Measurements from ENCODE around the gene VN1R4.
"Not testable (repeated sequence)": the region's sequence is repeated elsewhere in the genome, so short reads cannot be mapped to it uniquely, and the experiment has no call there.

GRCh38 chr19:53301341-53301740 is 33.8 kb upstream of the VN1R4 start:
- not testable (repeated sequence) for TF ChIP-seq CTCF, POLR2A (IDR thresholded peaks at IDR 0.05)

Measured in lower leg skin (tissue), 3 donors.